Mesothelial cell of epicardium (in vitro differentiated cells): ENCODE data around the gene EIF4E1B. TPM values are rescaled to one million over a fixed set of nuclear protein-coding genes. Genes with fewer than 3 reads are reported as not detected.

Experiments used
- DNase-seq, 2 experiments: peaks; one replicate each; pipeline ENCODE4 v3.0.0; 2021; ENCODE audit warnings: low spot score in 2 of 2; ENCODE audit not compliant: unreplicated experiment in 2 of 2
- H3K27ac Mint-ChIP-seq: 2 replicates; pipeline ENCODE4 v1.8.0; 2021; ENCODE audit warnings: mixed read lengths
- H3K27me3 Mint-ChIP-seq: 2 replicates; pipeline ENCODE4 v1.8.0; 2021; ENCODE audit warnings: low read depth, mixed read lengths
- H3K36me3 Mint-ChIP-seq: 2 replicates; pipeline ENCODE4 v1.8.0; 2021; ENCODE audit warnings: mixed read lengths
- H3K4me1 Mint-ChIP-seq: 2 replicates; pipeline ENCODE4 v1.8.0; 2021; ENCODE audit warnings: mixed read lengths
- H3K4me3 Mint-ChIP-seq: 2 replicates; pipeline ENCODE4 v1.8.0; 2021; ENCODE audit warnings: mild to moderate bottlenecking, moderate library complexity, mixed read lengths
- H3K9me3 Mint-ChIP-seq: 2 replicates; pipeline ENCODE4 v1.8.0; 2021; ENCODE audit warnings: mixed read lengths
- CTCF ChIP-seq: fragments of 200-600 bp; sonication (generic); IDR thresholded peaks from one replicate; pipeline ENCODE4 v1.5.0; 2021; ENCODE audit warnings: antibody characterized with exemption; ENCODE audit not compliant: unreplicated experiment
- total RNA-seq: library from RNA; stranded (reverse); gene quantifications from 3 replicates; pipeline ENCODE4 v1.2.1, GENCODE V29; 2021

EIF4E1B gene
- total RNA-seq, 1 donor from 2014 or later = not detected

GRCh38 chr5:176660860-176661641 is 30.6 kb downstream of the EIF4E1B start:
- Mint-ChIP-seq H3K27ac (no peak overlapping the region), H3K9me3 (no peaks in the 10 kb centered on the region), H3K4me3 (no peak overlapping the region), H3K4me1 (no peaks in the 10 kb centered on the region), H3K27me3 (peaks cover 21% of the 10 kb centered on the region), H3K36me3 (peaks cover 2% of the 10 kb centered on the region)
- TF ChIP-seq CTCF = peak; percentile 97
- peak; percentile 64 to 81 for DNase-seq

GRCh38 chr5:176661676-176662075 is 31.2 kb downstream of the EIF4E1B start:
- peaks cover 24% of the 10 kb centered on the region for H3K27me3 Mint-ChIP-seq
- H3K4me3 Mint-ChIP-seq = no peak overlapping the region
- TF ChIP-seq CTCF = no peak

GRCh38 chr5:176662371-176663333 is 32.2 kb downstream of the EIF4E1B start:
- no peak for DNase-seq
- TF ChIP-seq CTCF = no peak
- H3K4me1 Mint-ChIP-seq = no peaks in the 10 kb centered on the region
- H3K27ac Mint-ChIP-seq = no peak overlapping the region
- H3K4me3 Mint-ChIP-seq = no peak overlapping the region
- H3K27me3 Mint-ChIP-seq = peaks cover 30% of the 10 kb centered on the region
- H3K9me3 Mint-ChIP-seq = no peaks in the 10 kb centered on the region
- peaks cover 2% of the 10 kb centered on the region for H3K36me3 Mint-ChIP-seq

More at GRCh38 chr5:176661676-176662075, 31.2 kb downstream of the EIF4E1B start:
- Mint-ChIP-seq H3K9me3 (no peaks in the 10 kb centered on the region), H3K36me3 (peaks cover 2% of the 10 kb centered on the region), H3K27ac (no peak overlapping the region), H3K4me1 (no peaks in the 10 kb centered on the region)
- DNase-seq = no peak

- peaks cover 39% of the 10 kb centered on the region for H3K27me3 Mint-ChIP-seq
- H3K36me3 Mint-ChIP-seq = no peaks in the 10 kb centered on the region
- TF ChIP-seq CTCF = no peak
- DNase-seq = no peak
- H3K9me3 Mint-ChIP-seq = no peaks in the 10 kb centered on the region
- no peak overlapping the region for H3K4me3 Mint-ChIP-seq
- H3K27ac Mint-ChIP-seq = no peak overlapping the region
- no peaks in the 10 kb centered on the region for H3K4me1 Mint-ChIP-seq
These were observed 33.1 kb downstream of the EIF4E1B start for GRCh38 chr5:176663566-176663965.

GRCh38 chr5:176664479-176664878 is 34.0 kb downstream of the EIF4E1B start:
- H3K4me3 Mint-ChIP-seq = no peak overlapping the region
- TF ChIP-seq CTCF = no peak
- H3K27me3 Mint-ChIP-seq = peaks cover 48% of the 10 kb centered on the region
- no peaks in the 10 kb centered on the region for H3K4me1 Mint-ChIP-seq
- H3K36me3 Mint-ChIP-seq = no peaks in the 10 kb centered on the region
- H3K9me3 Mint-ChIP-seq = no peaks in the 10 kb centered on the region
- no peak for DNase-seq
- H3K27ac Mint-ChIP-seq = no peak overlapping the region
